ENCODE results near the gene GPX2.

GPX2 gene

GRCh38 chr14:64919618-64920017 is 22.9 kb downstream of the GPX2 start:
- no peak for DNase-seq (ENCODE audit: extremely low spot score)
- no peak for TF ChIP-seq ZNF384 (IDR thresholded peaks at IDR 0.05)
- TF ChIP-seq LEF1 (IDR thresholded peaks at IDR 0.05; ENCODE audit: borderline replicate concordance): no peak
- no peak for TF ChIP-seq TARDBP (IDR thresholded peaks at IDR 0.05)
- no peak for TF ChIP-seq NFRKB (IDR thresholded peaks at IDR 0.05)
- no peak for TF ChIP-seq BHLHE40 (IDR thresholded peaks at IDR 0.05; ENCODE audit: borderline replicate concordance)
- no peak for TF ChIP-seq PKNOX1 (IDR thresholded peaks at IDR 0.05)
- TF ChIP-seq FOXK2 (IDR thresholded peaks at IDR 0.05): no peak
- ChIA-PET POLR2A (no interaction called here), CTCF (interaction anchor here (0.7 kb wide), 1 partner anchor 24 kb away, joined by 3 read pairs; no protein-coding TSS in a partner anchor)

- CTCF ChIA-PET: no interaction called here
- no peak for DNase-seq (ENCODE audit: extremely low spot score)
- POLR2A ChIA-PET: no interaction called here
- no peak for TF ChIP-seq NFRKB (IDR thresholded peaks at IDR 0.05)
- no peak for TF ChIP-seq ARNT (IDR thresholded peaks at IDR 0.05)
- no peak for TF ChIP-seq SUZ12 (IDR thresholded peaks at IDR 0.05)
- no peak for TF ChIP-seq PKNOX1 (IDR thresholded peaks at IDR 0.05)
- no peak for TF ChIP-seq SP1 (IDR thresholded peaks at IDR 0.05)
- TF ChIP-seq FOXA1 (IDR thresholded peaks at IDR 0.05): no peak
These were observed 23.3 kb downstream of the GPX2 start for GRCh38 chr14:64919215-64919614.

- POLR2A ChIA-PET: no interaction called here
- CTCF ChIA-PET: no interaction called here
- DNase-seq (ENCODE audit: extremely low spot score): no peak
- TF ChIP-seq ZNF384 (IDR thresholded peaks at IDR 0.05) (no peak), PKNOX1 (IDR thresholded peaks at IDR 0.05) (no peak), ELF4 (IDR thresholded peaks at IDR 0.05) (no peak), SP1 (IDR thresholded peaks at IDR 0.05) (no peak), FOXK2 (IDR thresholded peaks at IDR 0.05) (no peak), FOXA1 (IDR thresholded peaks at IDR 0.05) (no peak), TARDBP (IDR thresholded peaks at IDR 0.05) (no peak), ARNT (IDR thresholded peaks at IDR 0.05) (no peak), NFRKB (IDR thresholded peaks at IDR 0.05) (no peak), SUZ12 (IDR thresholded peaks at IDR 0.05) (no peak), L3MBTL2 (conservative IDR thresholded peaks at IDR 0.05) (no peak), HDGF (IDR thresholded peaks at IDR 0.05; ENCODE audit: borderline replicate concordance) (no peak), CTBP1 (IDR thresholded peaks at IDR 0.05; ENCODE audit: borderline replicate concordance) (no peak), LEF1 (IDR thresholded peaks at IDR 0.05; ENCODE audit: borderline replicate concordance) (no peak), BHLHE40 (IDR thresholded peaks at IDR 0.05; ENCODE audit: borderline replicate concordance) (no peak), FOXM1 (IDR thresholded peaks at IDR 0.05; ENCODE audit: borderline replicate concordance) (no peak)
These were observed 24.3 kb downstream of the GPX2 start for GRCh38 chr14:64918216-64918615.

- ChIA-PET CTCF (no interaction called here), POLR2A (interaction anchor here (0.5 kb wide), 1 partner anchor 39 kb away, joined by 4 read pairs; no protein-coding TSS in a partner anchor)
These were observed 26.7 kb downstream of the GPX2 start for GRCh38 chr14:64915797-64916196.

DNA sequence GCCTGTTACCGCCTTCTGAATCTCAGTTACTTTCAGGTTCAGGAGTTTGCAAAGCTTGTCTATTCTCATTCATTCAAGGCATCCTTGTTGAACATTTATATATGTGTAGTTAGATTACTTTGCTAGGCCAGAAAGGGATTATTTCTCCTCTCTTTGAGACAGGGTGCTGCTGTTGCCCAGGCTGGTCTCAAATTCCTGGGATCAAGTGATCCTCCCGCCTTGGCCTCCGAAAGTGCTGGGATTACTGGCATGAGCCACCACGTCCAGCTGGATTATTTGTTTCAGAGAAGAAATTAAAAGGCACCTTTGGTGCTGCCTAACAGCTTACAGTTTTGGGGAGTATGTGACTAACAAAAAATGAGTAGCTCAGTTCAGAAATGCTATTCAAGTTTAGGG is 27.5 kb downstream of the GPX2 start:
- no peak for DNase-seq (ENCODE audit: extremely low spot score)
- CTCF ChIA-PET: interaction anchor here (1.1 kb wide), 1 partner anchor 23 kb away, joined by 3 read pairs; no protein-coding TSS in a partner anchor
- POLR2A ChIA-PET: interaction anchor here (0.5 to 1.8 kb wide), 11 partner anchors 9 to 220 kb away, joined by 3 to 8 read pairs (median 3); no protein-coding TSS in a partner anchor
- no peak for TF ChIP-seq BHLHE40 (IDR thresholded peaks at IDR 0.05; ENCODE audit: borderline replicate concordance)

More at GRCh38 chr14:64915797-64916196, 26.7 kb downstream of the GPX2 start:
- no peak for TF ChIP-seq CTBP1 (IDR thresholded peaks at IDR 0.05; ENCODE audit: borderline replicate concordance)
- TF ChIP-seq SUZ12 (IDR thresholded peaks at IDR 0.05): no peak
- no peak for TF ChIP-seq NFRKB (IDR thresholded peaks at IDR 0.05)
- TF ChIP-seq ELF4 (IDR thresholded peaks at IDR 0.05): no peak
- TF ChIP-seq FOXM1 (IDR thresholded peaks at IDR 0.05; ENCODE audit: borderline replicate concordance): no peak
- TF ChIP-seq SP1 (IDR thresholded peaks at IDR 0.05): no peak
- no peak for TF ChIP-seq L3MBTL2 (conservative IDR thresholded peaks at IDR 0.05)
- no peak for TF ChIP-seq FOXK2 (IDR thresholded peaks at IDR 0.05)
- no peak for TF ChIP-seq ARNT (IDR thresholded peaks at IDR 0.05)
- TF ChIP-seq ZNF384 (IDR thresholded peaks at IDR 0.05): no peak
- no peak for TF ChIP-seq PKNOX1 (IDR thresholded peaks at IDR 0.05)
- TF ChIP-seq BHLHE40 (IDR thresholded peaks at IDR 0.05; ENCODE audit: borderline replicate concordance): no peak
- no peak for TF ChIP-seq LEF1 (IDR thresholded peaks at IDR 0.05; ENCODE audit: borderline replicate concordance)
- TF ChIP-seq HDGF (IDR thresholded peaks at IDR 0.05; ENCODE audit: borderline replicate concordance): no peak
- TF ChIP-seq TARDBP (IDR thresholded peaks at IDR 0.05): no peak
- no peak for TF ChIP-seq FOXA1 (IDR thresholded peaks at IDR 0.05)
- DNase-seq (ENCODE audit: extremely low spot score): no peak
